NCI-H345 treated with DMSO at 0.1 percent for 48 hours (cell line): ENCODE measurements around the gene ZNF768.
"Not testable (repeated sequence)": the region's sequence is repeated elsewhere in the genome, so short reads cannot be mapped to it uniquely, and the experiment has no call there.

ENCODE experiments used
- DNase-seq: peaks from one replicate; lab custom pipeline; 2025; ENCODE audit not compliant: unreplicated experiment; lab: John Stamatoyannopoulos, UW

The ZNF768 gene

GRCh38 chr16:30511509-30511908 lies 14.9 kb downstream of the ZNF768 start:
- DNase-seq: no peak

DNA sequence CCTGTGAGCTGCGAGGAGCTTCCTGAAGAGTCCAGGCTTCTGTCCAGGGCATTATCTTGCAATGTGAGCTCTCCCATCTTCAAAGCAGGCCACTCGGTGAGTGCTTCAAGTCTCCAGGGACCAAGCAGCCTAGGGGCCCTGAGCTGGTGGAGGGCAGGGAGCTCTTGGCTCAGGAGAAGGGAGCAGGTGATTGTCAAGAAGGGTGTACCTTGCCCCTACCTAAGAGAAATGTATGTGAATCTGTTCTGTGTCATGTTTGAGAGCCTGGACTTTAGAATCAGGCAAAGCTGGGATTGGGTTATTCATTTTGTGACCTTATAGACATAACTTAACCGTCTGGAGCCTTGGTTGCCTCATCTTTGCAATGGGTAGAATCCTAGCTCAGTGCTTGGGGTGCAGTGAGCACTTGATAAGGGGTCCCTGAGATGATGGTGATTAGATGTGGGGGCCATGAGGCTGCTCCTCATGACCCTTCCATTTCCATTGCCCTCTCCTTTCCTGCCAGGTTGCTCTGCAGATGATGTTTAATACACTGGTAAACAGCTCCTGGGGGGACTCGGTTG lies 15.9 kb downstream of the ZNF768 start:
- DNase-seq: no peak

GRCh38 chr16:30509081-30509765 lies 17.1 kb downstream of the ZNF768 start:
- no peak for DNase-seq

- no peak for DNase-seq
These were observed 22.7 kb downstream of the ZNF768 start for GRCh38 chr16:30503403-30504296.

GRCh38 chr16:30499284-30499683 lies 27.1 kb downstream of the ZNF768 start:
- DNase-seq: no peak

GRCh38 chr16:30494709-30495108 lies 31.7 kb downstream of the ZNF768 start:
- DNase-seq: no peak

- DNase-seq: no peak
These were observed 32.4 kb downstream of the ZNF768 start for GRCh38 chr16:30493941-30494488.

GRCh38 chr16:30491744-30492308 lies 34.5 kb downstream of the ZNF768 start:
- DNase-seq: no peak

DNA sequence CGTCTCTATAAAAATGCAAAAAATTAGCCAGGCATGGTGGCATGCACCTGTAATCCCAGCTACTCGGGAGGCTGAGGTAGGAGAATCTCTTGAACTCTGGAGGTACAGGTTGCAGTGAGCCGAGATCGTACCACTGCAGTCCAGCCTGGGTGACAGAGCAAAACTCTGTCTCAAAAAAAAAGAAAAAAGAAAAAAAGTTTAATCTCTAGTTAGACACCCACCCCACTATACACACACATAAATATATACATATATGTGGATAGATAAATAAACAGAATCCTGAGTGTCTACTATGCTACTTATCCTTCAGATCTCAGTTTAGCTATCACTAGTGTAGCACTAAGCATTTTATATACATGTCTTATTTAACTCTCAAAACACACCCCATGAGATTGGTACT lies 35.1 kb downstream of the ZNF768 start:
- DNase-seq: no peak

DNA sequence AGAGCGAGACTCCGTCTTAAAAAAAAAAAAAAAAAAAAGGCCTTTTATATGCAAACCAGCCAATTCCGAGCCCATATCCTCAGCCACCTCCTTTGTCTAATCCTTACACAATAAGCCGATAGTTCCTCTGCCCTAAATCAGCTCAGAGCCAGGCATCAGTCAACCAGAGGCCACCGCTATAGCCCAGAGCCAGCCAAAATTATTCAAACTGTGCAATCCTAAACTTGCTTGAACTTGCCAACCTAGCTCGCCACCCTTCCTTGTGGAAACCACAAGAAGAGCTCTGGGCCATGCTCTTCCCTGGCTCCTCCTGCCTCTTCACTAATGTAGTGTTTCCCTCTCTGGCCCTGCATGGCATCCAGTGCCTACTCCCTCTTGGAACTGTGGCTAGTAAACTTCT lies 36.2 kb downstream of the ZNF768 start:
- no peak for DNase-seq

DNA sequence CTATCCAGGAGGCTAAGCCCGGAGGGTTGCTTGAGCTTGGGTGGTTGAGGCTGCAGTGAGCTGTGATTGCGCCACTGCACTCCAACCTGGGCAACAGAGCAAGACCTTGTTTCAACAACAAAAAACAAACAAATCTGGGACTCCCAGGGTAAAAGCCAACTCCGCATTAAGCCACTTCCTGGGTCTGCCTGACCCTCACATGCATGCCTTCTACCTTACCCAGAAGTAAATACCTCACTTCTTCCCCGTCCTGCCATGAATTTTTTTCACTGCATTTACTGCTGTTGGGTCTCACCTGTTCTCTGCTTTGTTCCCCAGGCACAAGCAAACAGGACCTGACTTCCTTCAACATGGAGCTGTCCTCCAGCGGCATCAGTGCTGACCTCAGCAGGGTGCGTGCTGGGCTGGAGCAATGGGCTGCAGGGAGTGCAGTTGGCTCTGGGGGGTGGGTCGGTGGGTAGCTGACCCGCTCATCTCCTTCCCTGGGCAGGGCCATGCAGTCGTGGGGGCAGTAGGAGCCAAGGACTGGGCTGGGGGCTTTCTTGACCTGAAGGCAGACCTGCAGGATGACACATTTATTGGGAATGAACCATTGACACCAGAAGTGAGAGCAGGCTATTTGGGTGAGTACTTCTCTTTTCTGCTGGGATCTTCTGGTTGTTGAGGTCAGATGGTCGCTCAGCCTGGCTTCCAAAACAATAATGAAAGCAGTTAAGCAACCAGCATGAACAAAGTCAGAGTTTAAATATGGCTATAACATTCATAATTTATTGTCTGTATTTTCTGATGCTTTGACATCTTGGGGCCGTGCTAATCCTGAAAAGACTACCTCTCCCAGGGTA lies 37.4 kb downstream of the ZNF768 start:
- DNase-seq: no peak

DNA sequence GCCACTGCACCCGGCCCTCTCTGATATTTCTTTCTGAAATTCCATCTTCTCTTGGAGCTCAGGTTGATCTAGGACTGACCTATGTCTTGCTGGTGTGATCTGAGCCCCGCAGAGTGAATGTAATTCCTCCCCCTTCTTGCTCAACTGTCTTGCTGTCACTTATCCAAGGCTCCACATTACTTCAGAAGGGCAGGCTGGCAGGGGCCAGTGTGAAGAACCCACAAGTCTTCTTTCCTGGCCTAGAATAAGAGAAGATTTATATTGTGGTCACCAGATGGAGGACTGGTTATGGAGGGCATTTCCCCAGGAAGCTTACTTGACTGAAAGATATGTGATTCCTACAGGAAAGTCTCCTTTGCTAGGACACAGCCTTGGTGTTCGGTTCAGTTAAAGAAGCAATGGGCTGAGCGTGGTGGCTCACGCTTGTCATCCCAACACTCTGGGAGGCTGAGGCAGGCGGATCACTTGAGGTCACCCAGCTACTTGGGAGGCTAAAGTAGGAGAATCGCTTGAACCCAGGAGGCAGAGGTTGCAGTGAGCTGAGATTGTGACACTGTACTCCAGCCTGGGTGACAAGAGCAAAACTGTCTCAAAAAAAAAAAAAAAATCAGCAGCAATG lies 40.4 kb downstream of the ZNF768 start:
- DNase-seq: no peak

DNA sequence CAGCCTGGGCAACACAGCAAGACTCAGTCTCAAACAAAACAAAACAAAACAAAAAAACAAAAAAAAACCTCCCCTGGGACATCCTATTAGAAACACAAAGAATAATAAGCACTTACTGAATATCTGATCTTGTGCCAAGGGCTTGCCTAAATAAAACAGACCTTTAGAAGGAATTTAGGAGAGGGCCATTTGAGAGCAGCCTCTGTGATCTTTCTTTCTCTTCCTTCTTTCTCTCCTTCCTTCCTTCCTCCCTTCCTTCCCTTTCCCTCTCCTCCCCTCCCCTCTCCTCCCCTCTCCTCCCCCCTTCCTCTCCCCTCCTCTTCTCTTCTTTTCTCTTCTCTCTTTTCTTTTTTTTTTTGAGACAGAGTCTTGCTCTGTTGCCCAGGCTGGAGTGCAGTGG lies 41.5 kb downstream of the ZNF768 start:
- DNase-seq: no peak

DNA sequence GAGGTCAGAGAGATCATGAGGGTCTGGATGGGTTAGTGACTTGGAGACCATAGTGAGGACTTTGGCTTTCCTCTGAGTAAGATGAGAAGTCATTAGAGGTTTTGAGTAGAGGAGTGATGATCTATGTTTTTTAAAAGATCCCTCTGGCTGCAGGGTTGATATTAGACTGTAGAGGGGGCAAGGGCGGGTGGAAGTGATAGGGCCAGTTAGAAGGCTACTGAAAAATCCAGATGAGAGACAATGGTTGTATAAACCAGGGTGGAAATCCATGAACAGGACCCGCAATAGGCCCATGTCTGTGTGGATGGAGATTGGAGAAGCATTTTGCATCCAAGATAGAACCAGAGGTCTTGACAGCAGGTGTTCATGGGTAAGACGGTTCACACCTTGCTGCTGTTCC lies 44.0 kb downstream of the ZNF768 start:
- no peak for DNase-seq

- no peak for DNase-seq
These were observed 45.0 kb downstream of the ZNF768 start for GRCh38 chr16:30481381-30481780.

- DNase-seq: no peak
These were observed 47.4 kb downstream of the ZNF768 start for GRCh38 chr16:30478766-30479478.

GRCh38 chr16:30477773-30478172 lies 48.6 kb downstream of the ZNF768 start:
- not testable (repeated sequence) for DNase-seq

- no peak for DNase-seq
These were observed 49.4 kb downstream of the ZNF768 start for GRCh38 chr16:30476991-30477390.

DNA sequence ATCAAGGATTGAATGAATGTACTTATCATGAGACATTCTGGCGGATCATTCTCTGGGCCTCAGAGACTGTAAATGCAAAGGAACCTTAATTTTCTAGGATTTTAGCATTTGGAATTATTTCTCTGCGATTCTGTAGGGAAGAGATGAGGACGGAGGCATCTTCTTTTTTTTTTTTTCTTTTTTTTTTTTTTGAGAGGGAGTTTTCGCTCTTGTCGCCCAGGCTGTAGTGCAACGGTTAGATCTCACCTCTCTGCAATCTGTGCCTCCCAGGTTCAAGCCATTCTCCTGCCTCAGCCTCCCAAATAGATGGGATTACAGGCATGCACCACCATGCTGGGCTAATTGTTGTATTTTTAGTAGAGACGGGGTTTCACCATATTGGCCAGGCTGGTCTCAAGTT lies 51.7 kb downstream of the ZNF768 start:
- no peak for DNase-seq

GRCh38 chr16:30474074-30474452 lies 52.3 kb downstream of the ZNF768 start:
- no peak for DNase-seq
